A549 (cell line): ENCODE data around the gene SUN1. TPM values are rescaled to one million over a fixed set of nuclear protein-coding genes. Genes with fewer than 3 reads are reported as not detected.
A peak's percentile ranks its signal among the peaks of the same experiment; 100 is the strongest.

Experiments
- ATAC-seq, 2 experiments: fragments of 200-7000 bp in 1 of 2; fragments of >200 bp in 1 of 2; cut with Nextera tagmentation in 1 of 2; cut with Tn5 transposase in 1 of 2; 3 replicates each; pipeline versions ENCODE4 v1.8.0 to v1.9.1; 2018 to 2020; ENCODE audit warnings: mild to moderate bottlenecking in 1 of 2, moderate library complexity in 1 of 2
- CTCF ChIA-PET: fragments of 300-600 bp; sonication (Branson Sonifier 250); formaldehyde crosslinking; extraction: SDS; loops from one replicate; lab custom pipeline; 2021; ENCODE audit warnings: antibody characterized with exemption, inconsistent platforms; lab: Yijun Ruan, JAX
- POLR2A ChIA-PET: fragments of 350-600 bp; formaldehyde crosslinking; extraction: SDS; loops from one replicate; lab custom pipeline; 2021; ENCODE audit warnings: antibody characterized with exemption, inconsistent platforms; lab: Yijun Ruan, JAX
- DNase-seq, 2 experiments: peaks; one replicate each; pipeline versions ENCODE4 v3.0.0 to v3.0.0-alpha.2; 2011 to 2016; ENCODE audit warnings: low read depth in 1 of 2, low spot score in 1 of 2
- FAIRE-seq: peaks from 2 replicates; lab custom pipeline; 2011; peaks lifted over from hg19 to GRCh38; lab: Jason Lieb, UNC
- H3K27ac ChIP-seq, 2 experiments: fragments of >200 bp; sonication (Bioruptor Twin); formaldehyde crosslinking; 3 replicates each; pipeline ENCODE4 v1.5.1; 2016 to 2017
- H3K4me1 ChIP-seq: fragments of >200 bp; sonication (Bioruptor Twin); formaldehyde crosslinking; 3 replicates; pipeline ENCODE4 v1.6.1; 2016
- H3K4me2 ChIP-seq: fragments of >200 bp; sonication (Bioruptor Twin); formaldehyde crosslinking; 3 replicates; pipeline ENCODE4 v1.6.1; 2016
- H3K4me3 ChIP-seq: fragments of >200 bp; sonication (Bioruptor Twin); formaldehyde crosslinking; 3 replicates; pipeline ENCODE4 v1.5.1; 2016
- H3K9me3 ChIP-seq: fragments of >200 bp; sonication (Bioruptor Twin); formaldehyde crosslinking; 3 replicates; pipeline ENCODE4 v1.6.1; 2016
- ATOH8 ChIP-seq: fragments of 250-450 bp; sonication (Bioruptor Pico); IDR thresholded peaks from 2 replicates; pipeline ENCODE4 v1.5.0; 2020; ENCODE audit warnings: low read depth, mild to moderate bottlenecking, moderate library complexity
- BHLHE40 ChIP-seq: IDR thresholded peaks from 2 replicates; pipeline ENCODE4 v1.6.1; 2012; ENCODE audit warnings: low read depth, low read length, inconsistent platforms
- CEBPB ChIP-seq, 2 experiments: fragments of >200 bp in 1 of 2; sonication (Bioruptor Twin) in 1 of 2; formaldehyde crosslinking in 1 of 2; IDR thresholded peaks; 2 replicates each; pipeline ENCODE4 v1.6.1; 2012 to 2016
- ELK1 ChIP-seq: fragments of 150-350 bp; IDR thresholded peaks from 2 replicates; pipeline ENCODE4 v1.6.1; 2014; ENCODE audit warnings: low read depth, mild to moderate bottlenecking, low read length
- EP300 ChIP-seq, 2 experiments: fragments of >200 bp; sonication (Bioruptor Twin); formaldehyde crosslinking; IDR thresholded peaks; 2 replicates in 1 of 2; 3 replicates in 1 of 2; pipeline ENCODE4 v1.6.1; 2016 to 2017
- FOSB ChIP-seq: fragments of 250-450 bp; sonication (Bioruptor Pico); IDR thresholded peaks from 2 replicates; pipeline ENCODE4 v1.5.0; 2020; ENCODE audit warnings: mild to moderate bottlenecking, moderate library complexity
- HES2 ChIP-seq: fragments of >200 bp; sonication (Bioruptor Twin); formaldehyde crosslinking; IDR thresholded peaks from 2 replicates; pipeline ENCODE4 v1.6.1; 2016
- HOXA7 ChIP-seq: fragments of 250-450 bp; sonication (Bioruptor Pico); IDR thresholded peaks from 2 replicates; pipeline ENCODE4 v1.5.0; 2020; ENCODE audit warnings: mild to moderate bottlenecking, moderate library complexity
- HOXB13 ChIP-seq: fragments of 250-450 bp; sonication (Bioruptor Pico); IDR thresholded peaks from 2 replicates; pipeline ENCODE4 v1.5.0; 2020; ENCODE audit warnings: low read depth, mild to moderate bottlenecking, moderate library complexity
- JUNB ChIP-seq: fragments of >200 bp; sonication (Bioruptor Twin); formaldehyde crosslinking; IDR thresholded peaks from 2 replicates; pipeline ENCODE4 v1.6.1; 2016
- KDM1A ChIP-seq: fragments of 200-600 bp; sonication (generic); IDR thresholded peaks from 2 replicates; pipeline ENCODE4 v1.6.1; 2016; ENCODE audit warnings: low read depth, mild to moderate bottlenecking
- KDM5A ChIP-seq: fragments of 200-600 bp; sonication (generic); IDR thresholded peaks from 2 replicates; pipeline ENCODE4 v1.6.1; 2016; ENCODE audit warnings: antibody characterized with exemption, mild to moderate bottlenecking
- MAX ChIP-seq: IDR thresholded peaks from 2 replicates; pipeline ENCODE4 v1.6.1; 2012
- MAZ ChIP-seq: fragments of 150-350 bp; IDR thresholded peaks from 2 replicates; pipeline ENCODE4 v1.6.1; 2014; ENCODE audit warnings: antibody characterized with exemption, low read depth, low read length, borderline replicate concordance
- PBX3 ChIP-seq: IDR thresholded peaks from 2 replicates; pipeline ENCODE4 v1.6.1; 2012
- POLR2A ChIP-seq: IDR thresholded peaks from 2 replicates; pipeline ENCODE4 v1.6.1; 2012; ENCODE audit warnings: mild to moderate bottlenecking, low read length
- POLR2AphosphoS2 ChIP-seq: conservative IDR thresholded peaks from 2 replicates; pipeline ENCODE4 v1.6.1; 2012; ENCODE audit warnings: low read length, improper control_type of control experiment, inconsistent platforms
- RAD21 ChIP-seq, 2 experiments: fragments of >200 bp in 1 of 2; sonication (Bioruptor Twin) in 1 of 2; formaldehyde crosslinking in 1 of 2; IDR thresholded peaks in 1 of 2; conservative IDR thresholded peaks in 1 of 2; 2 replicates in 1 of 2; 3 replicates in 1 of 2; pipeline ENCODE4 v1.6.1; 2012 to 2018; ENCODE audit warnings: inconsistent platforms in 1 of 2
- RCOR1 ChIP-seq: fragments of 150-350 bp; IDR thresholded peaks from 2 replicates; pipeline ENCODE4 v1.6.1; 2014; ENCODE audit warnings: antibody characterized with exemption, low read length, low read depth
- RNF2 ChIP-seq: fragments of 200-600 bp; sonication (generic); IDR thresholded peaks from 2 replicates; pipeline ENCODE4 v1.6.1; 2016; ENCODE audit warnings: low read depth, mild to moderate bottlenecking, antibody characterized with exemption, moderate library complexity, borderline replicate concordance
- SMC3 ChIP-seq: fragments of >200 bp; sonication (Bioruptor Twin); formaldehyde crosslinking; IDR thresholded peaks from 3 replicates; pipeline ENCODE4 v1.6.1; 2018; ENCODE audit warnings: inconsistent platforms
- TFCP2L1 ChIP-seq: fragments of 250-450 bp; sonication (Bioruptor Pico); IDR thresholded peaks from 2 replicates; pipeline ENCODE4 v1.5.0; 2021; ENCODE audit warnings: mild to moderate bottlenecking
- TP53 ChIP-seq: fragments of 250-450 bp; sonication (Bioruptor Pico); IDR thresholded peaks from 2 replicates; pipeline ENCODE4 v1.5.0; 2021; ENCODE audit warnings: mild to moderate bottlenecking, moderate library complexity
- ZC3H11A ChIP-seq: fragments of 450-650 bp; IDR thresholded peaks from 2 replicates; pipeline ENCODE4 v1.6.1; 2014; ENCODE audit warnings: antibody characterized with exemption, mild to moderate bottlenecking
- ZNF302 ChIP-seq: fragments of 250-450 bp; sonication (Bioruptor Pico); IDR thresholded peaks from 2 replicates; pipeline ENCODE4 v1.9.0; 2021; ENCODE audit warnings: inconsistent platforms, mild to moderate bottlenecking, moderate library complexity
- WGBS: methylation state at CpG from one replicate; pipeline ENCODE4 v1.1.6; 2017; ENCODE audit errors: missing lambda C conversion rate; 5-methylcytosine and 5-hydroxymethylcytosine counted together
- polyA plus RNA-seq, 4 experiments: library from polyadenylated mRNA; depleted of rRNA in 3 of 4; stranded (reverse); fragments of >200 nt; fragmentation: RNase III in 1 of 4; extraction: RNeasy Plus Mini Kit Qiagen cat#74134 plus additional on column Dnase treatment in 1 of 4; gene quantifications; 2 replicates in 3 of 4; 3 replicates in 1 of 4; pipeline ENCODE4 v1.2.3, GENCODE V29; 2011 to 2017
- TF ChIP-seq, protein P1 (sequence below): fragments of 250-450 bp; sonication (Bioruptor Pico); IDR thresholded peaks from 2 replicates; pipeline ENCODE4 v1.5.0; 2021; ENCODE audit warnings: mild to moderate bottlenecking, moderate library complexity, borderline replicate concordance

Gene SUN1
- polyA plus RNA-seq, 2 of the 4 experiments (the other 2 are of a cell fraction): 60.7 to 130 TPM

DNA sequence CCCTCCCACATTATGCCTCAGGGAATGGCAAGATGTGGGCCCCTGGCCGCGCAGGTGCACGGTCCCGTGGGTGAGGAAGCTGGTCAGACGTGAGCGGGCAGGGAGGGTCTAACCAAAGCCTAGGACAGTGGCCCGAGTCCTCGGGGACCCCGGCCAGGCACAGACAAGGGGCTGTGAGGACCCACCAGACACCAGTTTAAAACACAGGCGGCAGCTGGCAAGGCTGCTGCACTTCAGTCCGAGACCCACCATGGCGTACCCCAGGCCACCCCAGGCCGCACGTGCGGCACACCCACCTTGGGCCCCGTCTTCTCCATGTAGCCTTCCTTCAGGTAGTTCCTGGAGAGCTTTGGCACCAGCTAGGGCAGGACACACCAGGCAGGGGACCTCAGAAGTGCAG lies 67.5 kb downstream of the SUN1 start (continued):
- no peak for TF ChIP-seq HES2

DNA sequence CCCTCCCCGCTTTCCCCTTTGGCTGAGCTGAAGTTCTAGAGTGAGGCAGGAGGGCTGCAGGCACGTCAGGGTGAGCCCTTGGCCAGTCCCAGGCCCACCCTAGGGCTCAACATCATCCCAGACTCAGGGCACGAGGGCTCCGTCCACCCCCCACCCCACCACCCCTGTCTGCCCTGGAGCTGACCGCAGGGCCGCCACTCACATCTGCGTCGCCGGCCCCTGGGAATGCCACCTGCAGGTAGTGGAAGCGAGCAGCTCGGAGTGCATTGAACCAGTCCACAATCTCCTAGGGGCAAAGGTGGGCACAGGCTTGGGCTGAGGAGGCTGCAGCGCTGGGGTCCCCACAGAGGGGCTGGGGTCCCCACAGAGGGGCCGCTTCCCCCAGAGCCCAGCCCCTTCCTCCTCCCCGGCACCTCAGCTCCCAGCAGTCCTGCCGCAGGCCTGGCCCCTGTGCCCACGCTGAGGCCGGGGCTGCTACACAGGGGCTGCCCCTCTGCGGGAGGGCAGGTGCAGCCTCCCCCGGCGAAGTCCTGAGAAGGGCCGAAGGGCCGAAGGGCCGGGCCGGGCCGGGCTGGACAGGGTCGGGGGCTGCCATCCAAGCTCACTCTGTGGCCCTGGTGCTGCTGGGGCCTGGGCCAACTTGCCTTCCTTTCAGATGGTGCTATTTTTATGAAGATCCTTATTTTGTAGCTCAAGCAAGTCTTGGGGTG lies 68.2 kb downstream of the SUN1 start:
- Histone ChIP-seq H3K4me3 (no peak overlapping the region), H3K27ac (peak overlapping the region in 1 of 2 experiments; percentile 61; a peak in 2 of 6 replicates), H3K4me1 (peaks cover 23% of the 10 kb centered on the region)
- 85% methylated on average over 13 of the region's 26 CpGs for WGBS
- ATAC-seq: peak in 1 of 2 experiments; percentile 3; a peak in 3 of 6 replicates
- no peak for TF ChIP-seq RCOR1
- TF ChIP-seq TFCP2L1 (CRISPR knock-in tag): no peak
- TF ChIP-seq FOSB (CRISPR knock-in tag): no peak
- TF ChIP-seq, protein P1, sequence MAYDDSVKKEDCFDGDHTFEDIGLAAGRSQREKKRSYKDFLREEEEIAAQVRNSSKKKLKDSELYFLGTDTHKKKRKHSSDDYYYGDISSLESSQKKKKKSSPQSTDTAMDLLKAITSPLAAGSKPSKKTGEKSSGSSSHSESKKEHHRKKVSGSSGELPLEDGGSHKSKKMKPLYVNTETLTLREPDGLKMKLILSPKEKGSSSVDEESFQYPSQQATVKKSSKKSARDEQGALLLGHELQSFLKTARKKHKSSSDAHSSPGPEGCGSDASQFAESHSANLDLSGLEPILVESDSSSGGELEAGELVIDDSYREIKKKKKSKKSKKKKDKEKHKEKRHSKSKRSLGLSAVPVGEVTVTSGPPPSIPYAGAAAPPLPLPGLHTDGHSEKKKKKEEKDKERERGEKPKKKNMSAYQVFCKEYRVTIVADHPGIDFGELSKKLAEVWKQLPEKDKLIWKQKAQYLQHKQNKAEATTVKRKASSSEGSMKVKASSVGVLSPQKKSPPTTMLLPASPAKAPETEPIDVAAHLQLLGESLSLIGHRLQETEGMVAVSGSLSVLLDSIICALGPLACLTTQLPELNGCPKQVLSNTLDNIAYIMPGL: no peak
- TF ChIP-seq HOXA7: no peak
- no peak for TF ChIP-seq POLR2A
- TF ChIP-seq RAD21 (conservative IDR thresholded peaks at IDR 0.05 in 1 of 2, IDR thresholded peaks at IDR 0.05 in 1 of 2): no peak
- TF ChIP-seq ZC3H11A: no peak
- TF ChIP-seq POLR2AphosphoS2: no peak
- no peak for TF ChIP-seq ZNF302
- no peak for TF ChIP-seq SMC3
- no peak for TF ChIP-seq ELK1
- no peak for TF ChIP-seq ATOH8 (CRISPR knock-in tag)
- TF ChIP-seq RNF2: no peak
- TF ChIP-seq PBX3: no peak
- TF ChIP-seq MAX: no peak
- TF ChIP-seq, all 56 proteins: peak for 0
- POLR2A ChIA-PET: interaction anchor here (0.6 kb wide), 1 partner anchor 25 kb away, joined by 6 read pairs; no protein-coding TSS in a partner anchor
- FAIRE-seq: no peak
- CTCF ChIA-PET: interaction anchor here (0.6 to 1.8 kb wide), 6 partner anchors 8 to 1348 kb away, joined by 3 to 7 read pairs (median 4); no protein-coding TSS in a partner anchor
- Histone ChIP-seq H3K4me2 (no peak overlapping the region; the same call in 2 of the 3 replicates), H3K9me3 (no peaks in the 10 kb centered on the region)
- no peak for DNase-seq

GRCh38 chr7:901041-901387 lies 68.7 kb downstream of the SUN1 start:
- no peaks in the 10 kb centered on the region for H3K9me3 ChIP-seq
- peak overlapping the region; percentile 60 for H3K4me2 ChIP-seq
- DNase-seq: no peak
- ATAC-seq: peak; percentile 12 to 42; a peak in 5 of 6 replicates
- POLR2A ChIA-PET: interaction anchor here (0.9 kb wide), 1 partner anchor 24 kb away, joined by 5 read pairs; the partner anchor contains the start of gene GET4
- 59% methylated on average over 6 of the region's 8 CpGs for WGBS
- CTCF ChIA-PET: interaction anchor here (0.6 to 1.8 kb wide), 5 partner anchors 10 to 1348 kb away, joined by 3 to 7 read pairs (median 5); no protein-coding TSS in a partner anchor
- H3K4me1 ChIP-seq: peaks cover 23% of the 10 kb centered on the region
- no peak overlapping the region for H3K4me3 ChIP-seq
- H3K27ac ChIP-seq: peak overlapping the region; percentile 40 to 61; a peak in 3 of 6 replicates
- FAIRE-seq: no peak
- TF ChIP-seq KDM1A (no peak), BHLHE40 (no peak), ELK1 (no peak), RAD21 (conservative IDR thresholded peaks at IDR 0.05 in 1 of 2, IDR thresholded peaks at IDR 0.05 in 1 of 2) (no peak), JUNB (no peak), CEBPB (IDR thresholded peaks at IDR 0.05) (no peak), HOXB13 (CRISPR knock-in tag) (no peak), TFCP2L1 (CRISPR knock-in tag) (no peak), MAZ (no peak), KDM5A (no peak), TP53 (CRISPR knock-in tag) (no peak), EP300 (IDR thresholded peaks at IDR 0.05) (no peak)
